GM10248 (cell line): ENCODE data around the gene PARL.

Experiments used
- CTCF ChIA-PET: fragments of 300-600 bp; sonication (Branson Sonifier 250); formaldehyde crosslinking; extraction: SDS; loops from one replicate; lab custom pipeline; 2021; ENCODE audit warnings: antibody characterized with exemption; lab: Yijun Ruan, JAX
- POLR2A ChIA-PET: fragments of 350-650 bp; sonication (Branson Sonifier 250); formaldehyde crosslinking; extraction: SDS; loops from one replicate; lab custom pipeline; 2020; ENCODE audit warnings: antibody characterized with exemption; lab: Yijun Ruan, JAX
- DNase-seq: peaks from one replicate; pipeline ENCODE4 v3.0.0; 2012; ENCODE audit errors: extremely low spot score
- TF ChIP-seq, protein P1 (sequence below): IDR thresholded peaks from 2 replicates; pipeline ENCODE4 v1.5.1; 2012; ENCODE audit warnings: mild to moderate bottlenecking, low read depth; ENCODE audit errors: extremely low read depth, missing control alignments, control extremely low read depth

The PARL gene

GRCh38 chr3:183808355-183808754, 76.3 kb downstream of the PARL start:
- DNase-seq, result no peak
- CTCF ChIA-PET, result interaction anchor here (1.7 kb wide), 1 partner anchor 41 kb away, joined by 4 read pairs; no protein-coding TSS in a partner anchor
- POLR2A ChIA-PET, result no interaction called here

GRCh38 chr3:183807881-183808280, 76.8 kb downstream of the PARL start:
- POLR2A ChIA-PET, result no interaction called here
- CTCF ChIA-PET, result no interaction called here
- DNase-seq, result no peak
- TF ChIP-seq, protein P1, sequence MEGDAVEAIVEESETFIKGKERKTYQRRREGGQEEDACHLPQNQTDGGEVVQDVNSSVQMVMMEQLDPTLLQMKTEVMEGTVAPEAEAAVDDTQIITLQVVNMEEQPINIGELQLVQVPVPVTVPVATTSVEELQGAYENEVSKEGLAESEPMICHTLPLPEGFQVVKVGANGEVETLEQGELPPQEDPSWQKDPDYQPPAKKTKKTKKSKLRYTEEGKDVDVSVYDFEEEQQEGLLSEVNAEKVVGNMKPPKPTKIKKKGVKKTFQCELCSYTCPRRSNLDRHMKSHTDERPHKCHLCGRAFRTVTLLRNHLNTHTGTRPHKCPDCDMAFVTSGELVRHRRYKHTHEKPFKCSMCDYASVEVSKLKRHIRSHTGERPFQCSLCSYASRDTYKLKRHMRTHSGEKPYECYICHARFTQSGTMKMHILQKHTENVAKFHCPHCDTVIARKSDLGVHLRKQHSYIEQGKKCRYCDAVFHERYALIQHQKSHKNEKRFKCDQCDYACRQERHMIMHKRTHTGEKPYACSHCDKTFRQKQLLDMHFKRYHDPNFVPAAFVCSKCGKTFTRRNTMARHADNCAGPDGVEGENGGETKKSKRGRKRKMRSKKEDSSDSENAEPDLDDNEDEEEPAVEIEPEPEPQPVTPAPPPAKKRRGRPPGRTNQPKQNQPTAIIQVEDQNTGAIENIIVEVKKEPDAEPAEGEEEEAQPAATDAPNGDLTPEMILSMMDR, result no peak

More at GRCh38 chr3:183808355-183808754, 76.3 kb downstream of the PARL start:
- TF ChIP-seq, protein P1, result no peak

DNA sequence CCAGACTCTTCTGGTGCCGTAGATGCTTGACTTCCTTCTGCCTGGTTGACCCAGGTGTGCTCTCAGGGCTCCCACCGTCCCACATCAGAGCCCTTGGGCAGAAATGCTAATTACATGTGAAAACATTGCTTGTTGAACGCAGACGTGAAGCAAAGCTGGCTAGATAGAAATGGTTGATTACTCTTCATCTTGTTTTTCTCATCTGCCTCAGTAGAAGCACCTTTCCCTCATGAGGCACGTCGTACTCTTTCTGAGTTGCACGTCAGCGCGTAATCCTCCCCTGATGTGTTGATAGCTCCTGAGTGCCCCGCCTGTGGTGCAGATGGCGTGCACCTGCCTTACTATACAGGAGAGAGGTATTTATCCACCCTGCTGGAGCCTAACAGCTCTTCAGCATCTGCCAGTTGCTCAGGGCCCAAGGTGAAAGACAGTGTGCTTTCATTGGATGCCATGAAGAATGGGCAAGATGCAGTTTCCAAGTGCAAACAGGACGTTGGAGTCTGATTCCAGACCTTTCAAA, 77.4 kb downstream of the PARL start:
- no peak for DNase-seq
- POLR2A ChIA-PET, result no interaction called here

DNA sequence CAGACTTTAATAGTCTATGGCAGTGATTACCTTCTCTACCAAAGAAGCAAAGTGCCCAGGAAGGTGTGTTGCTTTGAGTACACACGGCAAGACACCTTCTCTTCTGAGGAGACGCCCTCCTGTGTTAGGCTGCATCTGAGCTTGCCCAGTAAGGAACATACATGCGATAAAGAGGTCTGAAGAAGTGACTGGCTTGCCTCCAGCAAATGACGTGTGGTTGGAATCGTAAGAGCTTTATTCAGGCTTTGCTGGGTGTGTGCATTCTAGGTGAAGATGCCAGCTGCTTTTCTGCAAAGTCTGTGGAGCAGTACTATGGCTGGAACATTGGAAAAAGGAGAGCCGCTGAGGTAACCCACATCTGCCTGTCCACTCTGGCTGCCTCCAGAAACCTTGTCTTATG, 81.7 kb downstream of the PARL start:
- DNase-seq, result no peak
- CTCF ChIA-PET, result interaction anchor here (1.3 kb wide), 1 partner anchor 13 kb away, joined by 3 read pairs; no protein-coding TSS in a partner anchor
- TF ChIP-seq, protein P1, result no peak
- POLR2A ChIA-PET, result no interaction called here

More for the DNA sequence above, 77.4 kb downstream of the PARL start:
- TF ChIP-seq, protein P1, result no peak
- CTCF ChIA-PET, result interaction anchor here (0.9 kb wide), 1 partner anchor 15 kb away, joined by 3 read pairs; no protein-coding TSS in a partner anchor

GRCh38 chr3:183801601-183802000, 83.1 kb downstream of the PARL start:
- ChIA-PET POLR2A (no interaction called here), CTCF (interaction anchor here (1.3 kb wide), 1 partner anchor 12 kb away, joined by 3 read pairs; no protein-coding TSS in a partner anchor)
- DNase-seq, result no peak
- TF ChIP-seq, protein P1, result no peak

DNA sequence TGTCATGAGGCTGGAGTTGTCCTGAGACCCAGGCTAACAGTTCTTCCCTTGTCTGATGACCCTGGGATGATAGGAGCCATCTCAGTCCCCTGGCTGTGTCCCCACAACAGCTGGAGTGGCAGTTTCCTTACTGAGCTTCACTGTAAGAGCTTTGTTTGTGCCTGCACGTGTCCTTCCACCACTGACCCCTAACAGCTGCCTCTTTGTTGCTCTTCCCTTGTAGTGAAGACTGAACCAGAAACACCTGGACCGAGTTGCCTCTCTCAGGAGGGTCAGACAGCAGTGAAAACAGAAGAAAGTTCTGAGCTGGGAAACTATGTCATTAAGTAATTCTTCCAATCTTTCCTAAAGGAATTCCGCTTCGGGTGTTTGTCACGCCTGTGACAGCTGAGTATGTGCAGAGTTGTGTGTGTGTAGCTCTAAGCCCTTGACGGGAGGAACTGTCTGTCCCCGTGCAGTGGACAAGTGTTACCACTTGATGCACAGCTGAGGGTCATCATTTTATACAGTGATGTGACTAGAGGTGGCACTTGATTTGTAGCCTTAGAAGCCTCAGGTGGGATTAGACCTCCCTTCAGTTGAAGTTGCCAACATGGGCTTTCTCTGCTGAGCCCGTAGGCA, 84.3 kb downstream of the PARL start:
- ChIA-PET CTCF (interaction anchor here (1.2 kb wide), 2 partner anchors 12 to 18 kb away, joined by 3 to 6 read pairs; no protein-coding TSS in a partner anchor), POLR2A (no interaction called here)
- DNase-seq, result no peak
- TF ChIP-seq, protein P1, result no peak
